Glomerular endothelial cell (primary cell): ENCODE results near the gene ATXN7L1. TPM values are rescaled to one million over a fixed set of nuclear protein-coding genes. Genes with fewer than 3 reads are reported as not detected.

Experiments
- total RNA-seq: library from RNA; depleted of rRNA; stranded (reverse); fragments of >200 nt; gene quantifications from 2 replicates; pipeline ENCODE4 v1.2.3, GENCODE V29; 2015

ATXN7L1 gene
- total RNA-seq, 1 donor from 2014 or later, result 11.7 TPM

Other genes with a start within 250 kb of the ATXN7L1 start
- 2.0 and 4.5 TPM in 2 replicates for gene CDHR3, start 86.7 kb upstream of the ATXN7L1 start, total RNA-seq
- gene SYPL1, start 235.7 kb upstream of the ATXN7L1 start, total RNA-seq, result 56.7 and 72.2 TPM in 2 replicates